CD4-positive, alpha-beta memory T cell (primary cell): ENCODE results near the gene CAND1. TPM values are rescaled to one million over a fixed set of nuclear protein-coding genes. Genes with fewer than 3 reads are reported as not detected.

Experiments used
- CTCF ChIA-PET: fragments of 350-600 bp; sonication (Branson Sonifier 250); formaldehyde crosslinking; loops from one replicate; lab custom pipeline; 2021; ENCODE audit warnings: inconsistent platforms; ENCODE audit not compliant: partially characterized antibody; lab: Charles Lee
- POLR2A ChIA-PET: fragments of 350-600 bp; sonication (Branson Sonifier 250); formaldehyde crosslinking; loops from one replicate; lab custom pipeline; 2021; ENCODE audit not compliant: partially characterized antibody; lab: Charles Lee
- DNase-seq, 5 donors: peaks; one replicate each; pipeline versions ENCODE4 v3.0.0 to v3.0.0-alpha.2; 2020 to 2022; ENCODE audit warnings: mixed read lengths in 1 of 5
- H3K27ac ChIP-seq: one replicate; pipeline ENCODE4 v1.7.0; 2013; ENCODE audit warnings: low read depth, low read length
- H3K27me3 ChIP-seq: 2 replicates; pipeline ENCODE4 v1.7.0; 2013; ENCODE audit warnings: mild to moderate bottlenecking, low read length, moderate library complexity; ENCODE audit not compliant: insufficient read depth
- H3K36me3 ChIP-seq: 2 replicates; pipeline ENCODE4 v1.7.0; 2013; ENCODE audit warnings: mild to moderate bottlenecking, low read length, moderate library complexity; ENCODE audit not compliant: insufficient read depth
- H3K4me1 ChIP-seq: 2 replicates; pipeline ENCODE4 v1.7.0; 2013; ENCODE audit warnings: mild to moderate bottlenecking, low read length, moderate library complexity; ENCODE audit not compliant: insufficient read depth
- H3K4me3 ChIP-seq, 2 donors: one replicate each; pipeline ENCODE4 v1.7.0; 2013; ENCODE audit warnings: low read length in 2 of 2, mild to moderate bottlenecking in 1 of 2
- H3K9me3 ChIP-seq, 2 donors: one replicate each; pipeline ENCODE4 v1.7.0; 2013; ENCODE audit warnings: low read length in 2 of 2, control low read depth in 1 of 2; ENCODE audit not compliant: control insufficient read depth in 1 of 2
- H3K27ac Mint-ChIP-seq, 7 donors: one replicate each; pipeline ENCODE4 v1.8.0; 2020 to 2021; ENCODE audit warnings: mixed read lengths in 7 of 7, mild to moderate bottlenecking in 6 of 7, inconsistent platforms in 3 of 7, moderate library complexity in 3 of 7
- H3K27me3 Mint-ChIP-seq, 2 donors: one replicate each; pipeline ENCODE4 v1.8.0; 2020 to 2021; ENCODE audit warnings: mixed read lengths in 2 of 2
- H3K36me3 Mint-ChIP-seq, 2 donors: one replicate each; pipeline ENCODE4 v1.8.0; 2020 to 2021; ENCODE audit warnings: mixed read lengths in 2 of 2, inconsistent platforms in 1 of 2, mild to moderate bottlenecking in 1 of 2
- H3K4me1 Mint-ChIP-seq, 4 donors: one replicate each; pipeline ENCODE4 v1.8.0; 2020 to 2021; ENCODE audit warnings: mixed read lengths in 4 of 4, mild to moderate bottlenecking in 1 of 4
- H3K4me3 Mint-ChIP-seq, 8 donors: one replicate each; pipeline ENCODE4 v1.8.0; 2020 to 2021; ENCODE audit warnings: mixed read lengths in 8 of 8, mild to moderate bottlenecking in 7 of 8, moderate library complexity in 6 of 8, inconsistent platforms in 3 of 8
- H3K9me3 Mint-ChIP-seq, 8 donors: one replicate each; pipeline ENCODE4 v1.8.0; 2020 to 2021; ENCODE audit warnings: mixed read lengths in 8 of 8, mild to moderate bottlenecking in 5 of 8, inconsistent platforms in 3 of 8, moderate library complexity in 1 of 8
- intact Hi-C: fragments of 100-400 bp; cut with micrococcal nuclease; formaldehyde crosslinking; loops from one replicate; pipeline ENCODE4 v1.15.1; 2023
- polyA plus RNA-seq, 2 donors: library from polyadenylated mRNA; unstranded; fragments of 300-500 nt; fragmentation: Illumina TruSeq; gene quantifications; one replicate each; pipeline ENCODE4 v1.2.3, GENCODE V29; 2021
- total RNA-seq, 2 experiments: library from RNA; stranded (reverse); gene quantifications; one replicate each; pipeline ENCODE4 v1.2.3, GENCODE V29; 2021

CAND1 gene
- total RNA-seq (100 to 1,000 TPM; 124 TPM), polyA plus RNA-seq (10 to 100 TPM; 75.5 to 78.4 TPM)

GRCh38 chr12:67268896-67269632 is at the start of gene CAND1:
TSS of gene CAND1 (plus strand) at chr12:67269358. CDS start at chr12:67269718, 360 bp downstream.
- Mint-ChIP-seq H3K27me3 (no peaks in the 10 kb centered on the region), H3K36me3 (peaks cover 0 to 9% of the 10 kb centered on the region in 2 donors), H3K27ac (peak within 1 kb of the TSS; percentile 95 to 100 (median 99)), H3K4me3 (peak within 1 kb of the TSS; percentile 92 to 99 (median 98)), H3K9me3 (no peaks in the 10 kb centered on the region), H3K4me1 (peaks cover 28 to 52% (median 39%) of the 10 kb centered on the region in 4 donors)
- Histone ChIP-seq H3K36me3 (no peaks in the 10 kb centered on the region), H3K27me3 (no peaks in the 10 kb centered on the region), H3K4me1 (peaks cover 45% of the 10 kb centered on the region), H3K27ac (peak within 1 kb of the TSS; percentile 97), H3K4me3 (peak within 1 kb of the TSS; percentile 81 to 84), H3K9me3 (no peaks in the 10 kb centered on the region)
- ChIA-PET POLR2A (interaction anchor here (0.6 to 2.2 kb wide), 38 partner anchors 8 to 1539 kb away, joined by 3 to 22 read pairs (median 4); partner anchors contain the start of genes DYRK2, HELB, MDM2 and NUP107), CTCF (interaction anchor here (0.9 to 1.9 kb wide), 9 partner anchors 8 to 1561 kb away, joined by 3 to 6 read pairs (median 4); no protein-coding TSS in a partner anchor)
- peak; percentile 98 to 99 (median 99) for DNase-seq
- intact Hi-C loops = loop anchor here (1.0 to 5.0 kb wide), 9 partner anchors 107 to 1970 kb away; partner anchors contain the start of genes CPM, CPSF6, LLPH and MDM1

- CTCF ChIA-PET = no interaction called here
- intact Hi-C loops = no loop called here
- no peak overlapping the region for H3K4me3 ChIP-seq
- Mint-ChIP-seq H3K4me3 (no peak overlapping the region), H3K27ac (peak overlapping the region in 1 of 7 donors; percentile 39), H3K36me3 (no peaks in the 10 kb centered on the region), H3K4me1 (no peaks in the 10 kb centered on the region), H3K27me3 (peaks cover 0 to 3% of the 10 kb centered on the region in 2 donors), H3K9me3 (peaks cover 0 to 3% (median 0%) of the 10 kb centered on the region in 8 donors)
- POLR2A ChIA-PET = no interaction called here
- no peaks in the 10 kb centered on the region for H3K27me3 ChIP-seq
- no peaks in the 10 kb centered on the region for H3K4me1 ChIP-seq
- DNase-seq = no peak
- H3K9me3 ChIP-seq = no peaks in the 10 kb centered on the region
- no peaks in the 10 kb centered on the region for H3K36me3 ChIP-seq
- H3K27ac ChIP-seq = no peak overlapping the region
Measured at GRCh38 chr12:67220065-67220464, 49.1 kb upstream of the CAND1 start.

GRCh38 chr12:67222302-67222701 is 46.9 kb upstream of the CAND1 start:
- Mint-ChIP-seq H3K27ac (no peak overlapping the region), H3K9me3 (peaks cover 0 to 3% (median 0%) of the 10 kb centered on the region in 8 donors), H3K4me1 (no peaks in the 10 kb centered on the region), H3K27me3 (peaks cover 0 to 3% of the 10 kb centered on the region in 2 donors), H3K4me3 (no peak overlapping the region), H3K36me3 (no peaks in the 10 kb centered on the region)
- intact Hi-C loops = no loop called here
- ChIA-PET CTCF (no interaction called here), POLR2A (no interaction called here)
- DNase-seq = no peak
- H3K4me3 ChIP-seq = no peak overlapping the region
- H3K4me1 ChIP-seq = no peaks in the 10 kb centered on the region
- H3K27me3 ChIP-seq = no peaks in the 10 kb centered on the region
- no peaks in the 10 kb centered on the region for H3K9me3 ChIP-seq
- H3K27ac ChIP-seq = no peak overlapping the region
- H3K36me3 ChIP-seq = no peaks in the 10 kb centered on the region

- no peaks in the 10 kb centered on the region for H3K9me3 ChIP-seq
- no peaks in the 10 kb centered on the region for H3K4me1 ChIP-seq
- Mint-ChIP-seq H3K27ac (no peak overlapping the region), H3K36me3 (no peaks in the 10 kb centered on the region), H3K4me3 (no peak overlapping the region), H3K27me3 (peaks cover 0 to 7% of the 10 kb centered on the region in 2 donors), H3K9me3 (peaks cover 0 to 4% (median 1%) of the 10 kb centered on the region in 8 donors), H3K4me1 (no peaks in the 10 kb centered on the region)
- H3K27ac ChIP-seq = no peak overlapping the region
- ChIA-PET CTCF (no interaction called here), POLR2A (no interaction called here)
- no peak for DNase-seq
- H3K4me3 ChIP-seq = no peak overlapping the region
- H3K27me3 ChIP-seq = no peaks in the 10 kb centered on the region
- intact Hi-C loops = no loop called here
- H3K36me3 ChIP-seq = no peaks in the 10 kb centered on the region
Measured at GRCh38 chr12:67223225-67223624, 45.9 kb upstream of the CAND1 start.

- H3K36me3 ChIP-seq = no peaks in the 10 kb centered on the region
- H3K27ac ChIP-seq = no peak overlapping the region
- Mint-ChIP-seq H3K27me3 (peaks cover 5 to 10% of the 10 kb centered on the region in 2 donors), H3K4me1 (no peaks in the 10 kb centered on the region), H3K4me3 (no peak overlapping the region), H3K27ac (no peak overlapping the region), H3K9me3 (peaks cover 2 to 13% (median 8%) of the 10 kb centered on the region in 8 donors), H3K36me3 (no peaks in the 10 kb centered on the region)
- no peaks in the 10 kb centered on the region for H3K4me1 ChIP-seq
- intact Hi-C loops = no loop called here
- CTCF ChIA-PET = no interaction called here
- DNase-seq = no peak
- no peaks in the 10 kb centered on the region for H3K27me3 ChIP-seq
- POLR2A ChIA-PET = no interaction called here
- H3K4me3 ChIP-seq = no peak overlapping the region
- H3K9me3 ChIP-seq = no peaks in the 10 kb centered on the region
Measured at GRCh38 chr12:67237231-67237630, 31.9 kb upstream of the CAND1 start.

GRCh38 chr12:67239061-67239460 is 30.1 kb upstream of the CAND1 start:
- Mint-ChIP-seq H3K27ac (no peak overlapping the region), H3K27me3 (peaks cover 5 to 6% of the 10 kb centered on the region in 2 donors), H3K9me3 (peaks cover 2 to 13% (median 8%) of the 10 kb centered on the region in 8 donors), H3K36me3 (no peaks in the 10 kb centered on the region), H3K4me1 (no peaks in the 10 kb centered on the region), H3K4me3 (no peak overlapping the region)
- Histone ChIP-seq H3K4me3 (no peak overlapping the region), H3K9me3 (no peaks in the 10 kb centered on the region), H3K27ac (no peak overlapping the region), H3K27me3 (no peaks in the 10 kb centered on the region), H3K36me3 (no peaks in the 10 kb centered on the region), H3K4me1 (no peaks in the 10 kb centered on the region)
- intact Hi-C loops = no loop called here
- ChIA-PET CTCF (no interaction called here), POLR2A (no interaction called here)
- DNase-seq = no peak

GRCh38 chr12:67241482-67241881 is 27.7 kb upstream of the CAND1 start:
- H3K27me3 ChIP-seq = no peaks in the 10 kb centered on the region
- ChIA-PET POLR2A (no interaction called here), CTCF (no interaction called here)
- Mint-ChIP-seq H3K4me1 (no peaks in the 10 kb centered on the region), H3K9me3 (no peaks in the 10 kb centered on the region), H3K4me3 (no peak overlapping the region), H3K27ac (no peak overlapping the region), H3K36me3 (no peaks in the 10 kb centered on the region), H3K27me3 (peaks cover 0 to 2% of the 10 kb centered on the region in 2 donors)
- no peaks in the 10 kb centered on the region for H3K4me1 ChIP-seq
- intact Hi-C loops = no loop called here
- H3K4me3 ChIP-seq = no peak overlapping the region
- DNase-seq = no peak
- no peaks in the 10 kb centered on the region for H3K9me3 ChIP-seq
- no peaks in the 10 kb centered on the region for H3K36me3 ChIP-seq
- no peak overlapping the region for H3K27ac ChIP-seq
